Endothelial cell of umbilical vein (primary cell): ENCODE results near the gene CARMIL1.

ENCODE experiments used
- CTCF ChIP-seq, 2 donors: IDR thresholded peaks; 1 replicate in 1 of 2; 2 replicates in 1 of 2; pipeline ENCODE4 v1.5.1; 2011; ENCODE audit warnings: low read length in 2 of 2, mild to moderate bottlenecking in 2 of 2, moderate library complexity in 2 of 2, control low read depth in 1 of 2, inconsistent platforms in 1 of 2, low read depth in 1 of 2; ENCODE audit not compliant: insufficient read depth in 1 of 2; ENCODE audit errors: extremely low read depth in 1 of 2
- EZH2 ChIP-seq: IDR thresholded peaks from 2 replicates; pipeline ENCODE4 v1.6.1; 2012; ENCODE audit warnings: borderline replicate concordance, low read depth, mild to moderate bottlenecking, moderate library complexity, low read length, inconsistent platforms; ENCODE audit not compliant: severe bottlenecking
- FOS ChIP-seq: IDR thresholded peaks from 2 replicates; pipeline ENCODE4 v1.6.1; 2011; ENCODE audit warnings: mild to moderate bottlenecking, low read length, moderate library complexity, borderline replicate concordance; ENCODE audit not compliant: insufficient read depth
- JUN ChIP-seq: IDR thresholded peaks from 2 replicates; pipeline ENCODE4 v1.6.1; 2011; ENCODE audit warnings: borderline replicate concordance, low read depth; ENCODE audit not compliant: insufficient read length, insufficient read depth
- POLR2A ChIP-seq: IDR thresholded peaks from 2 replicates; pipeline ENCODE4 v1.6.1; 2012; ENCODE audit warnings: low read depth, mild to moderate bottlenecking, control low read depth, low read length
- POLR2AphosphoS5 ChIP-seq: IDR thresholded peaks from 2 replicates; pipeline ENCODE4 v1.6.1; 2012; ENCODE audit warnings: low read depth, mild to moderate bottlenecking, control low read depth, low read length, moderate library complexity; ENCODE audit not compliant: insufficient read depth
- TF ChIP-seq, protein P1 (sequence below): IDR thresholded peaks from 2 replicates; pipeline ENCODE4 v1.6.1; 2011; ENCODE audit not compliant: insufficient read depth, insufficient read length

DNA sequence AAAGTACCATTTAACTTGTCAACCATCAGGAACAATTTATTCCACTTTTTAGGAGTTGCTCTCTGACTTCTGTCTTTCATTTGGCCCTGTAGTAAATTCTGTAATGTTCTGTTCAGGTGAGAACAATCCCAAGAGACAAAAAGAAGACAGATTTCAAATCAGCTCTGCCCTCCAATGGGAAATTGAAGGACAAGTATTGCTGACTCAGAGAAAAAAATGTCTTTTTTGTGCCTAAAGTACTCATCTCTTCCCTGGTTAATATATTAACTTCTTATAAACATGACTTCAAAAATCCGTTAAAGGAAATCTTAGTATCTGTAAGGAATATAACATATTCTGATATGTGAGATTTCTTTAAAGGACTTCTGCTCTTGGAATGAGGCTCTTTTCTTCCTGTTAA is 334.2 kb downstream of the CARMIL1 start:
- no peak for TF ChIP-seq POLR2A
- TF ChIP-seq CTCF (IDR thresholded peaks at IDR 0.05; ENCODE audit: extremely low read depth in 1 of 2, insufficient read depth in 1 of 2, low read depth in 1 of 2, low read length in 2 of 2): no peak
- no peak for TF ChIP-seq POLR2AphosphoS5
- no peak for TF ChIP-seq FOS
- no peak for TF ChIP-seq JUN
- no peak for TF ChIP-seq EZH2
- TF ChIP-seq, protein P1, sequence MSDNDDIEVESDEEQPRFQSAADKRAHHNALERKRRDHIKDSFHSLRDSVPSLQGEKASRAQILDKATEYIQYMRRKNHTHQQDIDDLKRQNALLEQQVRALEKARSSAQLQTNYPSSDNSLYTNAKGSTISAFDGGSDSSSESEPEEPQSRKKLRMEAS: no peak
